SK-N-SH treated with all-trans-retinoic acid at 6 μM for 48 hours (cell line): ENCODE measurements around the gene VMO1.

Experiments used
- ATAC-seq: fragments of 200-7000 bp; cut with Tn5 transposase; 3 replicates; pipeline ENCODE4 v1.9.1; 2020; ENCODE audit warnings: mild to moderate bottlenecking, moderate library complexity
- ARNTL ChIP-seq: fragments of 450-650 bp; formaldehyde crosslinking; IDR thresholded peaks from 2 replicates; pipeline ENCODE4 v1.5.0; 2020; ENCODE audit warnings: low read depth, mild to moderate bottlenecking, moderate library complexity, borderline replicate concordance
- BACH2 ChIP-seq: fragments of 250-450 bp; sonication (Bioruptor Pico); IDR thresholded peaks from 2 replicates; pipeline ENCODE4 v1.9.0; 2021; ENCODE audit warnings: mild to moderate bottlenecking, borderline replicate concordance
- ESRRG ChIP-seq: fragments of 250-450 bp; sonication (Bioruptor Pico); IDR thresholded peaks from 2 replicates; pipeline ENCODE4 v1.6.1; 2021; ENCODE audit warnings: mild to moderate bottlenecking
- GLIS3 ChIP-seq: fragments of 250-450 bp; sonication (Bioruptor Pico); IDR thresholded peaks from 2 replicates; pipeline ENCODE4 v1.5.0; 2020; ENCODE audit warnings: mild to moderate bottlenecking, moderate library complexity
- ISL1 ChIP-seq: fragments of 250-450 bp; sonication (Bioruptor Pico); IDR thresholded peaks from 2 replicates; pipeline ENCODE4 v2.1.2; 2022; ENCODE audit warnings: mild to moderate bottlenecking, moderate library complexity
- OSR1 ChIP-seq: fragments of 250-450 bp; sonication (Bioruptor Pico); IDR thresholded peaks from 2 replicates; pipeline ENCODE4 v1.8.0; 2022; ENCODE audit warnings: moderate library complexity, mild to moderate bottlenecking, inconsistent platforms
- PATZ1 ChIP-seq: fragments of 250-450 bp; sonication (Bioruptor Pico); IDR thresholded peaks from 2 replicates; pipeline ENCODE4 v1.8.0; 2020; ENCODE audit warnings: mild to moderate bottlenecking, moderate library complexity, borderline replicate concordance
- PPARA ChIP-seq: fragments of 250-450 bp; sonication (Bioruptor Pico); IDR thresholded peaks from 2 replicates; pipeline ENCODE4 v1.5.0; 2020; ENCODE audit warnings: mild to moderate bottlenecking, borderline replicate concordance
- RARB ChIP-seq: fragments of 250-450 bp; sonication (Bioruptor Pico); IDR thresholded peaks from 2 replicates; pipeline ENCODE4 v1.8.0; 2021; ENCODE audit warnings: mild to moderate bottlenecking, moderate library complexity
- SNAI2 ChIP-seq: fragments of 250-450 bp; sonication (Bioruptor Pico); IDR thresholded peaks from 2 replicates; pipeline ENCODE4 v1.5.0; 2020; ENCODE audit warnings: mild to moderate bottlenecking, moderate library complexity
- TCF4 ChIP-seq: fragments of 250-450 bp; sonication (Bioruptor Pico); IDR thresholded peaks from 2 replicates; pipeline ENCODE4 v1.8.0; 2021; ENCODE audit warnings: mild to moderate bottlenecking, moderate library complexity, borderline replicate concordance
- TOX ChIP-seq: fragments of 250-450 bp; sonication (Bioruptor Pico); IDR thresholded peaks from 2 replicates; pipeline ENCODE4 v1.8.0; 2021; ENCODE audit warnings: mild to moderate bottlenecking, moderate library complexity, borderline replicate concordance
- ZC3H10 ChIP-seq: fragments of 250-450 bp; sonication (Bioruptor Pico); IDR thresholded peaks from 2 replicates; pipeline ENCODE4 v1.5.1; 2021; ENCODE audit warnings: mild to moderate bottlenecking, moderate library complexity
- ZNF70 ChIP-seq: fragments of 450-650 bp; formaldehyde crosslinking; IDR thresholded peaks from 2 replicates; pipeline ENCODE4 v1.5.0; 2020; ENCODE audit warnings: mild to moderate bottlenecking, moderate library complexity
- ZNF8 ChIP-seq: fragments of 450-650 bp; formaldehyde crosslinking; IDR thresholded peaks from 2 replicates; pipeline ENCODE4 v1.5.0; 2020; ENCODE audit warnings: mild to moderate bottlenecking, moderate library complexity
- TF ChIP-seq, protein P1 (sequence below): fragments of 250-450 bp; sonication (Bioruptor Pico); IDR thresholded peaks from 2 replicates; pipeline ENCODE4 v1.5.1; 2021; ENCODE audit warnings: mild to moderate bottlenecking, moderate library complexity
- TF ChIP-seq, protein P2 (sequence below): fragments of 250-450 bp; sonication (Bioruptor Pico); IDR thresholded peaks from 2 replicates; pipeline ENCODE4 v1.8.0; 2021; ENCODE audit warnings: low read depth, mild to moderate bottlenecking, moderate library complexity, borderline replicate concordance

VMO1 gene

GRCh38 chr17:4788807-4789700 lies 2.9 kb upstream of the VMO1 start, which contains the start of gene GLTPD2 (continued):
- TF ChIP-seq PATZ1 (CRISPR knock-in tag) (no peak), TCF4 (CRISPR knock-in tag) (no peak)

- TF ChIP-seq ARNTL (no peak), ESRRG (CRISPR knock-in tag) (no peak), SNAI2 (CRISPR knock-in tag) (no peak), PPARA (CRISPR knock-in tag) (no peak), ISL1 (CRISPR knock-in tag) (no peak), TCF4 (CRISPR knock-in tag) (no peak), RARB (CRISPR knock-in tag) (no peak), TOX (no peak), ZC3H10 (CRISPR knock-in tag) (no peak), ZNF8 (no peak), OSR1 (no peak)
- TF ChIP-seq, protein P1, sequence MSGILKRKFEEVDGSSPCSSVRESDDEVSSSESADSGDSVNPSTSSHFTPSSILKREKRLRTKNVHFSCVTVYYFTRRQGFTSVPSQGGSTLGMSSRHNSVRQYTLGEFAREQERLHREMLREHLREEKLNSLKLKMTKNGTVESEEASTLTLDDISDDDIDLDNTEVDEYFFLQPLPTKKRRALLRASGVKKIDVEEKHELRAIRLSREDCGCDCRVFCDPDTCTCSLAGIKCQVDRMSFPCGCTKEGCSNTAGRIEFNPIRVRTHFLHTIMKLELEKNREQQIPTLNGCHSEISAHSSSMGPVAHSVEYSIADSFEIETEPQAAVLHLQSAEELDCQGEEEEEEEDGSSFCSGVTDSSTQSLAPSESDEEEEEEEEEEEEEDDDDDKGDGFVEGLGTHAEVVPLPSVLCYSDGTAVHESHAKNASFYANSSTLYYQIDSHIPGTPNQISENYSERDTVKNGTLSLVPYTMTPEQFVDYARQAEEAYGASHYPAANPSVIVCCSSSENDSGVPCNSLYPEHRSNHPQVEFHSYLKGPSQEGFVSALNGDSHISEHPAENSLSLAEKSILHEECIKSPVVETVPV (CRISPR knock-in tag): no peak
- ATAC-seq: no peak
Observed at GRCh38 chr17:4788159-4788806, 2.1 kb upstream of the VMO1 start.

- TF ChIP-seq TOX (no peak), OSR1 (no peak), TCF4 (CRISPR knock-in tag) (no peak), ZNF70 (no peak), RARB (CRISPR knock-in tag) (no peak)
- TF ChIP-seq, protein P2, sequence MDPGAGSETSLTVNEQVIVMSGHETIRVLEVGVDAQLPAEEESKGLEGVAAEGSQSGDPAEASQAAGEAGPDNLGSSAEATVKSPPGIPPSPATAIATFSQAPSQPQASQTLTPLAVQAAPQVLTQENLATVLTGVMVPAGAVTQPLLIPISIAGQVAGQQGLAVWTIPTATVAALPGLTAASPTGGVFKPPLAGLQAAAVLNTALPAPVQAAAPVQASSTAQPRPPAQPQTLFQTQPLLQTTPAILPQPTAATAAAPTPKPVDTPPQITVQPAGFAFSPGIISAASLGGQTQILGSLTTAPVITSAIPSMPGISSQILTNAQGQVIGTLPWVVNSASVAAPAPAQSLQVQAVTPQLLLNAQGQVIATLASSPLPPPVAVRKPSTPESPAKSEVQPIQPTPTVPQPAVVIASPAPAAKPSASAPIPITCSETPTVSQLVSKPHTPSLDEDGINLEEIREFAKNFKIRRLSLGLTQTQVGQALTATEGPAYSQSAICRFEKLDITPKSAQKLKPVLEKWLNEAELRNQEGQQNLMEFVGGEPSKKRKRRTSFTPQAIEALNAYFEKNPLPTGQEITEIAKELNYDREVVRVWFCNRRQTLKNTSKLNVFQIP: no peak
- no peak for ATAC-seq
Observed at GRCh38 chr17:4786516-4786915, 352 bp upstream of the VMO1 start.

DNA sequence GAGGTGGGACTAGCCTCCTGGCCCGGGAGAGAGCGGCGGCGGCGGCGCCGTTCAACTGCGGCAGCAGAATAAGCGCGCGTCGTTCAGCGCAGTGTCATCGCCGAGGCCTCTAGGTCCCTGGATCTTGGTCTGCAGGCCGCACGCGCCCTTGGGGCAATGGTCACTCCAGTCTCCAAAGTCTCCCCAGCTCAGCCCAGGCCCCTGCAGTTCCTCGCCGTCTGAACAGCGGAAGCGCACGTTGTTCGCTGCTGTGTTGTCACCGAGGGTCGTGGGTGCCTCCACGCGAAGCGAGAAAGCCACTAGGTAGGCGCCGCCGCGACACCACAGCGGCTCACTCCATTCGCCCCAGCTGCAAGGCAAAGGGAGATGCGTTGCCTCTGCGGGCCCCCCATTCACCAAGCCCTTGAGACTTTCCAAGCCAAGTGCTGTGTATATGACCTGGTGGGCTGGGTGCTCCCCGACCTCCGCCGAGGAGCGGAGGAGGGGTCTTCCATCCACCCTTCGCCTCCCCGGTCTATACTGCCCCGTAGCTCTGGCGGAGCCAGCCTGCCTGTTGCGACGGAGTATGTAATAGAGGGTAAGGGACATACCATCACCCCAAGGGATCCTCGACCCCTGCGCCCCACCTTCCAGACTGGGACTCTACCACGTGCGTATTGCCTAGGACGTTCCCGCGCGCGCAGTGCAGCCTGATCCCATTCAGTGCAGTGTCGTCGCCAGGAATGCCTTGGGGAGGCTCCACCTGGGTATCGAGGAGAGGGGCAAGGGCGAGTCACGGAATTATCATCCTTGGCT lies 656 bp downstream of the VMO1 start:
- no peak for TF ChIP-seq ARNTL
- no peak for ATAC-seq

DNA sequence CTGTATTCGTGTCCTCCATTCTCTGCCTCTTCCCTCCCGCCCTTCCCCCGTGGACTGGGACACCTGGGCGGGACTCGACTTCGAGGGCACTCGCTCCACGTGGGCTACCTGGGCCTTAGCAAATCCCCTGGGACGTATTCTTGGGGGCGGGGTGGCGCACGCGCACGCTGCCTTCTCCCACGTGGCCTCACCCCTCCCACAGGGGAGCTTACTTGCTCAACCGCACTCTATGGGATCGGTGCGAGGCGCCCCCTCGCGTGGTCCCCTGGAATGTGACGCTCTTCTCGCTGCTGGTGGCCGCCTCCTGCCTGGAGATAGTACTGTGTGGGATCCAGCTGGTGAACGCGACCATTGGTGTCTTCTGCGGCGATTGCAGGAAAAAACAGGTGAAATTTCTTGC lies 3.5 kb downstream of the VMO1 start:
- no peak for TF ChIP-seq TOX
- TF ChIP-seq GLIS3 (CRISPR knock-in tag): no peak
- ATAC-seq: peak; percentile 52

- TF ChIP-seq ARNTL (no peak), ZC3H10 (CRISPR knock-in tag) (no peak), BACH2 (no peak)
Observed at GRCh38 chr17:4780325-4780955, 5.7 kb downstream of the VMO1 start.

More at GRCh38 chr17:4780325-4780955, 5.7 kb downstream of the VMO1 start:
- ATAC-seq: no peak
